Omental fat pad (tissue), 4 donors: ENCODE data around the gene ZNF556. TPM values are rescaled to one million over a fixed set of nuclear protein-coding genes. Genes with fewer than 3 reads are reported as not detected.

Experiments
- ATAC-seq: fragments of 150-250 bp; one replicate; pipeline ENCODE4 v1.9.1; 2016; ENCODE audit warnings: mild to moderate bottlenecking, moderate library complexity; ENCODE audit not compliant: low FRiP score
- DNase-seq: peaks from one replicate; pipeline ENCODE4 v3.0.0-alpha.2; 2019; ENCODE audit warnings: low spot score
- CTCF ChIP-seq, 3 donors: fragments of 450-650 bp; IDR thresholded peaks; one replicate each; pipeline ENCODE4 v1.5.1; 2016 to 2017; ENCODE audit warnings: antibody characterized with exemption in 3 of 3, mild to moderate bottlenecking in 3 of 3, moderate library complexity in 2 of 3
- total RNA-seq, 4 donors: library from RNA; depleted of rRNA; stranded (reverse); fragments of >200 nt; gene quantifications; one replicate each; pipeline ENCODE4 v1.1.0, GENCODE V29; 2016

Gene ZNF556
- total RNA-seq, 4 donors from 2014 or later = 0.09 to 1.1 (median 0.31) TPM; not detected in 1

- ATAC-seq (no peak), DNase-seq (no peak)
- TF ChIP-seq CTCF (IDR thresholded peaks at IDR 0.05) = no peak
Measured at GRCh38 chr19:2927032-2927430, 59.9 kb downstream of the ZNF556 start.

Other genes with a start within 250 kb of the ZNF556 start
- gene GNG7, start 164.6 kb upstream of the ZNF556 start, total RNA-seq = 1 to 10 TPM; 1.3 to 3.9 (median 1.8) TPM
- 1 to 10 TPM in 3 of 4 donors, under 1 TPM in 1; 0.32 to 4.8 (median 2.8) TPM for gene DIRAS1, start 146.0 kb upstream of the ZNF556 start, total RNA-seq
- gene SLC39A3, start 127.3 kb upstream of the ZNF556 start, total RNA-seq = 10 to 100 TPM; 26.0 to 38.0 (median 28.6) TPM
- 10 to 100 TPM; 32.7 to 50.4 (median 36.7) TPM for gene SGTA, start 84.1 kb upstream of the ZNF556 start, total RNA-seq
- 10 to 100 TPM; 27.4 to 50.2 (median 31.9) TPM for gene THOP1, start 81.8 kb upstream of the ZNF556 start, total RNA-seq
- 1 to 10 TPM in 3 of 4 donors, under 1 TPM in 1; 0.84 to 4.0 (median 3.1) TPM for gene ZNF554, start 47.5 kb upstream of the ZNF556 start, total RNA-seq
- 1 to 10 TPM; 3.9 to 7.3 (median 4.8) TPM for gene ZNF555, start 25.9 kb upstream of the ZNF556 start, total RNA-seq
- 1 to 10 TPM; 2.0 to 6.3 (median 4.7) TPM for gene ZNF57, start 33.6 kb downstream of the ZNF556 start, total RNA-seq
- 1 to 10 TPM; 3.2 to 8.7 (median 3.8) TPM for gene ZNF77, start 77.6 kb downstream of the ZNF556 start, total RNA-seq
- 1 to 10 TPM in 3 of 4 donors, under 1 TPM in 1; 0.36 to 2.8 (median 1.7) TPM for gene TLE6, start 110.2 kb downstream of the ZNF556 start, total RNA-seq
- 10 to 100 TPM; 19.3 to 39.8 (median 31.0) TPM for gene TLE2, start 161.9 kb downstream of the ZNF556 start, total RNA-seq
- 100 to 1,000 TPM; 226 to 340 (median 261) TPM for gene TLE5, start 195.2 kb downstream of the ZNF556 start, total RNA-seq
- 10 to 100 TPM; 36.9 to 58.2 (median 43.5) TPM for gene GNA11, start 227.0 kb downstream of the ZNF556 start, total RNA-seq